HepG2 (cell line): ENCODE data around the gene CUL4A. TPM values are rescaled to one million over a fixed set of nuclear protein-coding genes. Genes with fewer than 3 reads are reported as not detected.

Experiments
- ATAC-seq: fragments of 200-7000 bp; cut with Tn5 transposase; 3 replicates; pipeline ENCODE4 v1.9.1; 2020; ENCODE audit warnings: mild to moderate bottlenecking, moderate library complexity
- BruUV-seq: library from RNA; stranded (reverse); fragments of 400-500 nt; replicated peaks from 2 replicates; lab custom pipeline; 2021; lab: Mats Ljungman, UMichigan
- CTCF ChIA-PET: fragments of 300-600 bp; formaldehyde crosslinking; extraction: SDS; loops from one replicate; lab custom pipeline; 2021; ENCODE audit warnings: low total read pairs, inconsistent platforms, low intra/inter-chr PET ratio; lab: Yijun Ruan, JAX
- POLR2A ChIA-PET: fragments of 350-600 bp; sonication (Branson Sonifier 250); formaldehyde crosslinking; loops from one replicate; lab custom pipeline; 2020; ENCODE audit warnings: antibody characterized with exemption, inconsistent platforms; lab: Yijun Ruan, JAX
- DNase-seq: peaks from one replicate; pipeline ENCODE4 v3.0.0-alpha.2; 2015; ENCODE audit warnings: low spot score
- FAIRE-seq: peaks from 3 replicates; lab custom pipeline; 2011; peaks lifted over from hg19 to GRCh38; lab: Jason Lieb, UNC
- H2AFZ ChIP-seq: one replicate; pipeline ENCODE4 v1.6.1; 2011; ENCODE audit warnings: low read length, inconsistent platforms
- H3K27ac ChIP-seq: fragments of 300-600 bp; 3 replicates; pipeline ENCODE4 v1.8.0; 2011; ENCODE audit warnings: mixed run types, mild to moderate bottlenecking, mixed read lengths, low read length, inconsistent platforms; ENCODE audit not compliant: insufficient read depth; ENCODE audit errors: extremely low read length
- H3K27me3 ChIP-seq, 2 experiments: fragments of 200-600 bp in 1 of 2; 2 replicates in 1 of 2; 3 replicates in 1 of 2; pipeline versions ENCODE4 v1.6.0 to v1.8.0; 2011; ENCODE audit warnings: low read length in 2 of 2, mild to moderate bottlenecking in 2 of 2, moderate library complexity in 2 of 2, inconsistent platforms in 1 of 2; ENCODE audit not compliant: insufficient read depth in 2 of 2, control insufficient read depth in 1 of 2
- H3K36me3 ChIP-seq, 2 experiments: fragments of 200-600 bp in 1 of 2; replicated peaks in 1 of 2; 2 replicates in 1 of 2; 3 replicates in 1 of 2; pipeline versions ENCODE4 v1.5.1 to v1.8.0; 2011; ENCODE audit warnings: low read length in 2 of 2, inconsistent platforms in 1 of 2; ENCODE audit not compliant: insufficient read depth in 2 of 2, control insufficient read depth in 1 of 2
- H3K4me1 ChIP-seq: 2 replicates; pipeline ENCODE4 v1.5.1; 2012; ENCODE audit warnings: low read length, inconsistent platforms; ENCODE audit not compliant: insufficient read depth
- H3K4me2 ChIP-seq: 2 replicates; pipeline ENCODE4 v1.6.0; 2011; ENCODE audit warnings: low read depth, low read length, inconsistent platforms
- H3K4me3 ChIP-seq, 3 experiments: fragments of 200-600 bp in 1 of 3; sonication (generic), shearing (Covaris generic) in 1 of 3; replicated peaks in 1 of 3; 2 replicates each; pipeline ENCODE4 v1.5.1; 2011 to 2016; ENCODE audit warnings: low read length in 3 of 3, inconsistent platforms in 2 of 3, low read depth in 2 of 3, mild to moderate bottlenecking in 2 of 3, control low read depth in 1 of 3, mixed read lengths in 1 of 3; ENCODE audit not compliant: insufficient read depth in 1 of 3
- H3K79me2 ChIP-seq: one replicate; pipeline ENCODE4 v1.6.1; 2011; ENCODE audit warnings: low read length, inconsistent platforms; ENCODE audit not compliant: insufficient read depth
- H3K9ac ChIP-seq: 2 replicates; pipeline ENCODE4 v1.6.0; 2011; ENCODE audit warnings: mild to moderate bottlenecking, low read depth, low read length, inconsistent platforms; ENCODE audit not compliant: insufficient read depth
- H3K9me3 ChIP-seq: 2 replicates; pipeline ENCODE4 v1.5.1; 2012; ENCODE audit warnings: mild to moderate bottlenecking, low read length
- H4K20me1 ChIP-seq: 2 replicates; pipeline ENCODE4 v1.6.0; 2011; ENCODE audit warnings: inconsistent platforms, mild to moderate bottlenecking, low read length, moderate library complexity; ENCODE audit not compliant: insufficient read depth
- CREB3 ChIP-seq: sonication (generic); formaldehyde crosslinking; IDR thresholded peaks from 2 replicates; pipeline ENCODE4 v1.5.0; 2020; ENCODE audit warnings: missing genetic modification reagents
- GPN1 ChIP-seq: sonication (generic); formaldehyde crosslinking; IDR thresholded peaks from 2 replicates; pipeline ENCODE4 v1.5.1; 2020; ENCODE audit warnings: missing genetic modification reagents, borderline replicate concordance
- NFKB2 ChIP-seq: sonication (generic); formaldehyde crosslinking; IDR thresholded peaks from 2 replicates; pipeline ENCODE4 v1.4.0; 2020; ENCODE audit warnings: missing genetic modification reagents, borderline replicate concordance
- REST ChIP-seq, 2 experiments: IDR thresholded peaks; 2 replicates each; pipeline ENCODE4 v1.6.1; 2011 to 2012; ENCODE audit warnings: low read length in 2 of 2, borderline replicate concordance in 1 of 2, low read depth in 1 of 2, mild to moderate bottlenecking in 1 of 2, moderate library complexity in 1 of 2
- ZFP41 ChIP-seq: sonication (generic); formaldehyde crosslinking; IDR thresholded peaks from 2 replicates; pipeline ENCODE4 v1.4.0; 2020; ENCODE audit warnings: mild to moderate bottlenecking, missing genetic modification reagents, borderline replicate concordance
- ZNF468 ChIP-seq: sonication (generic); formaldehyde crosslinking; IDR thresholded peaks from 2 replicates; pipeline ENCODE4 v1.8.0; 2022; ENCODE audit warnings: mild to moderate bottlenecking, moderate library complexity, missing genetic modification reagents
- ZNF788 ChIP-seq: sonication (generic); formaldehyde crosslinking; IDR thresholded peaks from 2 replicates; pipeline ENCODE4 v1.5.0; 2020; ENCODE audit warnings: mild to moderate bottlenecking, missing genetic modification reagents, borderline replicate concordance
- WGBS: methylation state at CpG from one replicate; pipeline ENCODE4 v1.1.6; 2017; ENCODE audit warnings: low lambda C conversion rate; 5-methylcytosine and 5-hydroxymethylcytosine counted together
- in situ Hi-C: cut with HindIII; loops from 2 replicates; pipeline ENCODE4 v1.10.0; 2017; ENCODE audit warnings: low pct_unique_long_range_greater_than_20kb; ENCODE audit not compliant: extremely low pct_ligation_motif_present
- intact Hi-C: fragments of 100-400 bp; cut with micrococcal nuclease; formaldehyde crosslinking; loops from one replicate; pipeline ENCODE4 v1.10.0; 2022; ENCODE audit not compliant: unreplicated experiment
- polyA plus RNA-seq, 8 experiments: library from polyadenylated mRNA; depleted of rRNA in 3 of 8; stranded (reverse) in 7 of 8; unstranded in 1 of 8; fragments of >200 nt; fragmentation: Illumina TruSeq in 4 of 8; extraction: Trizol in 4 of 8; gene quantifications; 2 replicates each; pipeline versions ENCODE4 v1.2.1 to v1.2.3, GENCODE V29; 2011 to 2016; ENCODE audit warnings: low read depth in 4 of 8, missing spikeins in 1 of 8, mixed read lengths in 1 of 8; ENCODE audit not compliant: insufficient read depth in 1 of 8
- total RNA-seq, 5 experiments: library from RNA; depleted of rRNA; stranded (reverse); fragments of >200 nt; fragmentation: Illumina TruSeq; extraction: Trizol; gene quantifications; 2 replicates each; pipeline ENCODE4 v1.2.3, GENCODE V29; 2016; ENCODE audit warnings: low read depth in 1 of 5
- TF ChIP-seq, protein P1 (sequence below): sonication (generic); formaldehyde crosslinking; IDR thresholded peaks from 2 replicates; pipeline ENCODE4 v1.5.0; 2020; ENCODE audit warnings: mild to moderate bottlenecking, missing genetic modification reagents, moderate library complexity
- TF ChIP-seq, protein P2 (sequence below): sonication (generic); formaldehyde crosslinking; IDR thresholded peaks from 2 replicates; pipeline ENCODE4 v1.4.0; 2020; ENCODE audit warnings: mild to moderate bottlenecking, missing genetic modification reagents

Gene CUL4A
- total and polyA plus RNA-seq, 2 of the 13 experiments (the other 11 are each of a cell fraction or from before 2014, with no cell fraction given) = 51.2 to 75.3 TPM

DNA sequence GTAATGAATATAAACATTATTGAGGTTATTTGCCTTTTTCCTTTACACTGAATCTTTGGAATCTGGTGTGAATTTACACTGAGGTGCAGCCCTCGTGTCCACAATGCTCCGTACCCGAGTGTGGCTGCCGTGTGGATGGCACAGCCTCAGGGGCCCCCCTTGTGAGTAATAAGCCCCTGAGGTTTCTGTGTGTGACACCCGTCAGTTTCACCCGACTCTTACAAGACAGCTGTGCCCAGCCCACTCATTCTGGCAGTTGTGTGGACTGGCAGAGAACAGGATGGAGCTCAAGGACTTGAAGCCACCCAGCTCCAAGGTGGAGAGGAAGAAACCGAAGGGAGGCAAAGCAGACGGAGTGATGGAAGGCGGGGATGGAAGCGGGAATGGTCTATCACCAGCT is 43.1 kb upstream of the CUL4A start:
- DNase-seq = no peak
- in situ Hi-C loops (no loop called here), intact Hi-C loops (no loop called here)
- H3K27ac ChIP-seq = no peak overlapping the region
- no peaks in the 10 kb centered on the region for H4K20me1 ChIP-seq
- H3K9me3 ChIP-seq = no peaks in the 10 kb centered on the region
- no peaks in the 10 kb centered on the region for H3K79me2 ChIP-seq
- ChIA-PET CTCF (no interaction called here), POLR2A (no interaction called here)
- no peak overlapping the region for H3K9ac ChIP-seq
- no peak for FAIRE-seq
- H3K4me1 ChIP-seq = peaks cover 26% of the 10 kb centered on the region
- 97% methylated on average over 10 of the region's 10 CpGs for WGBS
- ATAC-seq = no peak
- H2AFZ ChIP-seq = no peak overlapping the region
- H3K4me3 ChIP-seq = no peak overlapping the region
- no peaks in the 10 kb centered on the region for H3K27me3 ChIP-seq
- no peak overlapping the region for H3K4me2 ChIP-seq
- H3K36me3 ChIP-seq = peaks cover 0 to under 1% of the 10 kb centered on the region in 2 experiments; a peak in 2 of 5 replicates
- BruUV-seq = no TSS peak
- TF ChIP-seq ZNF468 (CRISPR knock-in tag) (no peak), CREB3 (CRISPR knock-in tag) (no peak), ZNF788 (CRISPR knock-in tag) (no peak), ZFP41 (CRISPR knock-in tag) (no peak), GPN1 (CRISPR knock-in tag) (no peak), REST (IDR thresholded peaks at IDR 0.05; ENCODE audit: borderline replicate concordance in 1 of 2, low read depth in 1 of 2, low read length in 2 of 2) (no peak), NFKB2 (CRISPR knock-in tag) (no peak)
- TF ChIP-seq, protein P1, sequence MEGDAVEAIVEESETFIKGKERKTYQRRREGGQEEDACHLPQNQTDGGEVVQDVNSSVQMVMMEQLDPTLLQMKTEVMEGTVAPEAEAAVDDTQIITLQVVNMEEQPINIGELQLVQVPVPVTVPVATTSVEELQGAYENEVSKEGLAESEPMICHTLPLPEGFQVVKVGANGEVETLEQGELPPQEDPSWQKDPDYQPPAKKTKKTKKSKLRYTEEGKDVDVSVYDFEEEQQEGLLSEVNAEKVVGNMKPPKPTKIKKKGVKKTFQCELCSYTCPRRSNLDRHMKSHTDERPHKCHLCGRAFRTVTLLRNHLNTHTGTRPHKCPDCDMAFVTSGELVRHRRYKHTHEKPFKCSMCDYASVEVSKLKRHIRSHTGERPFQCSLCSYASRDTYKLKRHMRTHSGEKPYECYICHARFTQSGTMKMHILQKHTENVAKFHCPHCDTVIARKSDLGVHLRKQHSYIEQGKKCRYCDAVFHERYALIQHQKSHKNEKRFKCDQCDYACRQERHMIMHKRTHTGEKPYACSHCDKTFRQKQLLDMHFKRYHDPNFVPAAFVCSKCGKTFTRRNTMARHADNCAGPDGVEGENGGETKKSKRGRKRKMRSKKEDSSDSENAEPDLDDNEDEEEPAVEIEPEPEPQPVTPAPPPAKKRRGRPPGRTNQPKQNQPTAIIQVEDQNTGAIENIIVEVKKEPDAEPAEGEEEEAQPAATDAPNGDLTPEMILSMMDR (CRISPR knock-in tag) = no peak
- TF ChIP-seq, protein P2, sequence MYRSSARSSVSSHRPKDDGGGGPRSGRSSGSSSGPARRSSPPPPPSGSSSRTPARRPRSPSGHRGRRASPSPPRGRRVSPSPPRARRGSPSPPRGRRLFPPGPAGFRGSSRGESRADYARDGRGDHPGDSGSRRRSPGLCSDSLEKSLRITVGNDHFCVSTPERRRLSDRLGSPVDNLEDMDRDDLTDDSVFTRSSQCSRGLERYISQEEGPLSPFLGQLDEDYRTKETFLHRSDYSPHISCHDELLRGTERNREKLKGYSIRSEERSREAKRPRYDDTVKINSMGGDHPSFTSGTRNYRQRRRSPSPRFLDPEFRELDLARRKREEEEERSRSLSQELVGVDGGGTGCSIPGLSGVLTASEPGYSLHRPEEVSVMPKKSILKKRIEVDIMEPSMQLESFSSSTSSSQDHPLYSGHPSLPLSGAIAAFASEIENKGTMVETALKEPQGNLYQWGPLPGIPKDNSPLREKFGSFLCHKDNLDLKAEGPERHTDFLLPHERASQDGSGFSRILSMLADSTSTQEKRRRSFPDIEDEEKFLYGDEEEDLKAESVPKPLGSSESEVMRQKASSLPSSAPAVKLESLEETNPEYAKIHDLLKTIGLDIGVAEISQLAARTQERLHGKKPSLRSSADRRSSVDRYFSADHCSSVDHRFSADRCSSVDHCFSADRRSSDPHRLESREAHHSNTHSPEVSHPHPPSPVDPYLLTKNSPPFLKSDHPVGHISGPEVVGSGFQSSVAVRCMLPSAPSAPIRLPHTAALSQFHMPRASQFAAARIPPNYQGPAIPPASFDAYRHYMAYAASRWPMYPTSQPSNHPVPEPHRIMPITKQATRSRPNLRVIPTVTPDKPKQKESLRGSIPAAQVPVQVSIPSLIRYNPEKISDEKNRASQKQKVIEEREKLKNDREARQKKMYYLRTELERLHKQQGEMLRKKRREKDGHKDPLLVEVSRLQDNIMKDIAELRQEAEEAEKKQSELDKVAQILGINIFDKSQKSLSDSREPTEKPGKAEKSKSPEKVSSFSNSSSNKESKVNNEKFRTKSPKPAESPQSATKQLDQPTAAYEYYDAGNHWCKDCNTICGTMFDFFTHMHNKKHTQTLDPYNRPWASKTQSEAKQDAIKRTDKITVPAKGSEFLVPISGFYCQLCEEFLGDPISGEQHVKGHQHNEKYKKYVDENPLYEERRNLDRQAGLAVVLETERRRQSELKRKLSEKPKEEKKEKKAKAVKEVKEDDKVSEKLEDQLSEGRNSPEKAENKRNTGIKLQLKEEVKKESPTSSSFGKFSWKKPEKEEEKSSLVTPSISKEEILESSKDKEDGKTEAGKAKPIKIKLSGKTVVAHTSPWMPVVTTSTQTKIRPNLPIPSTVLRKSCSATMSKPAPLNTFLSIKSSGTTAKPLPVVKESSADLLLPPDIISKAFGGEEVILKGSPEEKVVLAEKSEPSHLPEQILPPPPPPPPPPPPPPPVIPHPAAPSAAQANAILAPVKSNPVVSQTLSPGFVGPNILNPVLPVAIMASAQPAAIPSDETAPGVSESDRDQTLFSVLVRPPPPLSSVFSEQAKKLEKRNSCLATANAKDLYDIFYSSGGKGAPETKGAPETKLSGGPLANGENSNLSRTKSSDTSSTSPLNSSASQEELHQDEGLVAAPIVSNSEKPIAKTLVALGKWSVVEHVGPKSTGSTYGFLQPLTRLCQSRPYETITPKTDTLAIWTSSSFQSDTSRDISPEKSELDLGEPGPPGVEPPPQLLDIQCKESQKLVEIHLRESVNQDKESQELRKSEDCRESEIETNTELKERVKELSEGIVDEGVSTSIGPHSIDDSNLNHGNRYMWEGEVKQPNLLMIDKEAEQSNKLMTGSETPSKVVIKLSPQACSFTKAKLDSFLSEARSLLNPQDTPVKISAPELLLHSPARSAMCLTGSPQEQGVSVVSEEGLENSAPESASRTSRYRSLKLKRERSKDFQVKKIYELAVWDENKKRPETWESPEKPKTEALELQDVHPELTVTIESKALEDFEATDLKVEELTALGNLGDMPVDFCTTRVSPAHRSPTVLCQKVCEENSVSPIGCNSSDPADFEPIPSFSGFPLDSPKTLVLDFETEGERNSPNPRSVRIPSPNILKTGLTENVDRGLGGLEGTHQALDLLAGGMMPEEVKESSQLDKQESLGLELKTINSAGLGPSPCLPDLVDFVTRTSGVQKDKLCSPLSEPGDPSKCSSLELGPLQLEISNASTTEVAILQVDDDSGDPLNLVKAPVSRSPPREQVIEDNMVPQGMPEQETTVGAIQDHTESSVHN (CRISPR knock-in tag) = no peak
